ENCODE results near the gene PACRGL.
"Not testable (repeated sequence)": the region's sequence is repeated elsewhere in the genome, so short reads cannot be mapped to it uniquely, and the experiment has no call there.

Gene PACRGL

DNA sequence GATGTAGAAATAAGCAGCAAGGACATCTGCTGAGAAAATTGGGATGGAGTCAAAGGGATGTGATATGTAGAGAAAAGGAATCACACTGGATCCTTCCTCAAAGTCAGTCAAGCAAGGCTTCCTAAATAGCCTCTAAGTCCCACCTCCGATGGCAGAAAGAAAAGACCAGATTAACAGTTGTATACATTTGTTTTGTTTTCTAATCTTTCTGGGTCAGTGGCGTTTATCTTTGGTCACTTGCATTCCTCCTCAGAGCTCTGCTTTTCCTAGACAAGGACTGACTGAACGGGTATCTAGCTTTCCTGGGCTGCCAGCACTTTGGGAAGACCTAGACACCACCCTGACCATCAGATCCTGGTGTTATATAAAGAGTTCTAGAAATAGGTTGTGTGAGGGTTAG is 23.2 kb downstream of the PACRGL start:
- DNase-seq (ENCODE audit: low read depth in 2 of 2), result no peak

DNA sequence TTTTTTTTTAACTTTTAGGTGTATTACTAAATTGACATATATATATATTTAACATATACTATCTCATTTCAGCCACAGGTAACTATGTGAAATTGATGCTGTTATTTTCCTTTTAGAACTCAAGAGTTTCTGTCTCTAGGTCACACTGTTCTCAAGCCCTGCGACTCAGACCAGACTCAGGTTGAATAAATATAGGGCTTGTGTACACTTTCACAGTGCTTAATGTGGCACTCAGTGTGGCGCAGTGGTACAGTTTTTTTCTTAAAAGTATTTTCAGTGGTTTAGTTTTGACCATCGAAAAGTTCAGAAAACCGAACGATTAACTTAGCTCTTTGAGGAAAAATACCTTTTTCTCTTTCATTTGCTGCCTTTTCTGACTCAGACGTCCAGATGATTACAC is 24.7 kb downstream of the PACRGL start:
- no peak for DNase-seq (ENCODE audit: low read depth in 2 of 2)

DNA sequence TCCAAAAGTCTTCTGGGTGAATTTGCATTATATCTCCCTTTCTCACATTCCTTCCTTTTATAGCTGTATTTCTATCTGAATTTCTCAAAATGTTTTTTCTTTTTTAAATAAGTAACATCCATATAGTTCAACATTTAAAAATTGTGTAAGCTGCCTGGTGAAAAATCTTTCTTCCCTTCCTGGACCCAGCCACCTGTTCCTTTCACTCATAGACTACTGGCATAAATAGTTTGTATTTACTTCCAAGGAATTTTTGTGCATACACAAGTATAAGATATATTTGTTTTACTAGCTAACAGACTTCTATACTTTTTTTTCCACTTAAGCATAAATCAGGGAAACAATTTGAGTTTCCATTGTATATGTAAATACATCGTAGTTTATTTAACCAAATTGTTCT is 35.7 kb downstream of the PACRGL start:
- no peak for DNase-seq (ENCODE audit: low read depth in 2 of 2)

DNA sequence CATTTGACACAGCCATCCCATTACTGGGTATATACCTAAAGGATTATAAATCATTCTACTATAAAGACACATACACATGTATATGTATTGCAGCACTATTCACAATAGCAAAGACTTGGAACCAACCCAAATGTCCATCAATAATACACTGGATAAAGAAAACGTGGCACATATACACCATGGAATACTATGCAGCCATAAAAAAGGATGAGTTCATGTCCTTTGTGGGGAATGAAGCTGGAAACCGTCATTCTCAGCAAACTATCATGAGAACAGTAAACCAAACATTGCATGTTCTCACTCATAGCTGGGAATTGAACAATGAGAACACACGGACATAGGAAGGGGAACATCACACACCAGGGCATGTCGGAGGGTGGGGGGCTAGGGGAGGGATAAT is 45.7 kb downstream of the PACRGL start:
- not testable (repeated sequence) for DNase-seq (ENCODE audit: low read depth in 2 of 2)

DNA sequence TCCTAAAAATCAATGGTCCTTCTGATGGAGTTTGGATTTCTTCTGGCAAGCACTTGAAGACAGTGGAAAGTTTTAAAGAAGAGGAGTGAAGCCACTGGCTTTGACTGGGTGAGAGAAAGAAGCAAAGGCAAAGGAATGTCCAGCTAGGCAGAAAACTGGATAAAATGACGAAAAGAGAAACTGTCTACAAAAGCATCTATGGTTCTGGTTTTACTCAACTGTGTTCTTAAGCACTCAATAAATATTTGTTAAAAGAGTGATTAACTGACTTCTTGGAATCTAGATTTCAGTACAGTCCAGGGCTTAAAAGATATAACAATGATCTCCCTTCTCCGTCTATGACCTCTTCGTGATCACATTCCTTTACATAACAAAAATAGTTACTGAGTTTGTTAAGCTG is 52.4 kb downstream of the PACRGL start:
- no peak for DNase-seq (ENCODE audit: low read depth in 2 of 2)

DNA sequence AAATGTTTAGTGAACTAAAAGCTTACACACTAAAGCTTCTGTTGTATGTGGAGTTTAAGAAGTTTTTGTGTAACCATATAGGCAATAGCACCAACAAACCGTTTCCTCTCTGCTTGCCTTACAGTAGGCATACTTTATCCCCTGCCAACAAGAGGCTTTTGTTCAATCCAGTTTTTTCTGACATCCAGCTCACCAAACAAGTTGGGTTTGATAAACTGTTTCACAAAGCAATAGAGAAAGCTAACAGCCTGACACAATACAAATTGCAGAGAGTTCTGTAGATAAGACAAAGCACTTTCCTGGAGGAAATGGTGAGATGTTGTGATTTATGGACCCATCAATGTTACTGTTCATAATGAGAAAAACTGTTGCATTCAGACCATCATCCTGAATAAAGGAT is 53.8 kb downstream of the PACRGL start:
- DNase-seq (ENCODE audit: low read depth in 2 of 2), result no peak

DNA sequence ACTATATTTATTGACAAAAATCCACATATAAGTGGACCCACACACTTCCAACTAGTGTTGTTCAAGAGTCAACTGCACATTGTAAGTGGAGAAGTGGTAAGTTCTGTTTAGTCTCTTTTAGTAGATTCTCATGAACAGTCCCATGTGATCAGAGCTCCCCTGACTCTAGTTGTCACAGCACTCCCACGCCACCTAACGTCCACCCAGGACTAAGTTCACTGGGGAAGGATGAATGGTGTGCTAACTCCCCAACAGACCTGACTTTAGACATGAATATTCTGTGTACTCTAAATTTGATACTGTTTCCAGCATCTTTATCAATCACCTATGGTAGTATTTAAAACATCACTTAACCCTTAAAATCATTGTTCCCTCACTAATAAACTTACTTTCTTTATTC is 59.8 kb downstream of the PACRGL start:
- no peak for DNase-seq (ENCODE audit: low read depth in 2 of 2)

DNA sequence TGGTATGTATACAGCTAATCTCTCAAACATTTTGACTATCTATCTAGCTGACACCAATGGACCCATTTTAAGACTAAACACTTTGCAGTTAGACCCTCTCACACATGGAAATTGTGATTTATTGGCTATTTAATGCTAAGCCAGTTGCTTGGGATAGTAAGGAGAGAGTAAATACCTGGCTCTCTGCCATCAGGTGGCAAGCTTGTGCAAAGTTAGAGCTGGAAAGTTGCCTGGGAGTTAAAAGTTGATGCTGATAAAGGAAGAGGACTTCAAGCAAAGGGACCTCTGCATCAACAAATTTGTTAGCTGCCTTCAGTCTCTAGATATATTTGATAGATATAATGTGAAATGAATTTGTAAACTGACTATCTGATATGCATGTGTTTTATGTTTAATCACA is 61.1 kb downstream of the PACRGL start:
- DNase-seq (ENCODE audit: low read depth in 2 of 2), result no peak

DNA sequence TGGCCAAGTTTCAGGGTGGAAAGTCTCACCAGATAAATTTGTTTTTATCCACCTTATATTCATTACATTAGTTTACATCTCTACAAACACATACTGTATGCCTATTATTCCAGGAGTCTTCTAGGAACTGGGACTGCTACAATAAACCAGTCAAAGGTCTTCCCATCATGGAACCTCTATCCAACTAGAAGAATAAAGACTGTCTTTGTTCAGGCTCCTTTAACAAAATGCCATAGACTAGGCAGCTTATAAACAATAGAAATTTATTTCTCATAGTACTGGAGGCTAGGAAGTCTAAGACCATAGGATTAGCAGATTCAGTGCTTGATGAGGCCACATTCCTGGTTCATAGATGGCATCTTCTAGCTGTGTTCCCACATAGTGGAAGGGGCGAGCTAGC is 61.6 kb downstream of the PACRGL start:
- DNase-seq (ENCODE audit: low read depth in 2 of 2), result no peak

DNA sequence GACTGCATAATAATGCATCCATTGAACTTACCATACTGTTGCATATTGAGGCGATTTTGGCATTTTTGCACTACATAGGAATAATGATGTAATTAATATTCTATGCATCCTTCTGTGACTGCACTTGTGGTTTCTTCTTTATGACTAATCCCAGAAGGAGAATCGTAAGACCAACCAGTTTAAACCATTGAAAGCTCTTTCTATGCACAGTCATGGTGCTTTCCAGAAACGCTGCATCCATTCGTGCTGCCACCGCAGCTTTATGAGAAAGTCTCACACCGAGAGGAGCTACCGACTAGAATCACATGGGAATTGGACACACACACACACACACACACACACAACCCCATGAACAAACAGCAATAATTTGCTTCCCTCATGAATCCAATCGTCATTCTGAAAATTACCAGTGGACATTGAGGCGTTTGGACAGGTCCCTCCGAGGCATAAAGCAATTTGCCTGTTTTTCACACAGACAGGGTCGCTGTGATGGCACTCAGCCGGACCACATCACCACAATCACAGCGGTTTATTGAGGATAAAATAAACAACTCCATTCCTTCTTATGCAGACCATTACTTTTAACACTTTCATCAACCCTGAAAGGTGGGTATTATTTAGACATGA is 64.2 kb downstream of the PACRGL start:
- DNase-seq (ENCODE audit: low read depth in 2 of 2), result no peak

DNA sequence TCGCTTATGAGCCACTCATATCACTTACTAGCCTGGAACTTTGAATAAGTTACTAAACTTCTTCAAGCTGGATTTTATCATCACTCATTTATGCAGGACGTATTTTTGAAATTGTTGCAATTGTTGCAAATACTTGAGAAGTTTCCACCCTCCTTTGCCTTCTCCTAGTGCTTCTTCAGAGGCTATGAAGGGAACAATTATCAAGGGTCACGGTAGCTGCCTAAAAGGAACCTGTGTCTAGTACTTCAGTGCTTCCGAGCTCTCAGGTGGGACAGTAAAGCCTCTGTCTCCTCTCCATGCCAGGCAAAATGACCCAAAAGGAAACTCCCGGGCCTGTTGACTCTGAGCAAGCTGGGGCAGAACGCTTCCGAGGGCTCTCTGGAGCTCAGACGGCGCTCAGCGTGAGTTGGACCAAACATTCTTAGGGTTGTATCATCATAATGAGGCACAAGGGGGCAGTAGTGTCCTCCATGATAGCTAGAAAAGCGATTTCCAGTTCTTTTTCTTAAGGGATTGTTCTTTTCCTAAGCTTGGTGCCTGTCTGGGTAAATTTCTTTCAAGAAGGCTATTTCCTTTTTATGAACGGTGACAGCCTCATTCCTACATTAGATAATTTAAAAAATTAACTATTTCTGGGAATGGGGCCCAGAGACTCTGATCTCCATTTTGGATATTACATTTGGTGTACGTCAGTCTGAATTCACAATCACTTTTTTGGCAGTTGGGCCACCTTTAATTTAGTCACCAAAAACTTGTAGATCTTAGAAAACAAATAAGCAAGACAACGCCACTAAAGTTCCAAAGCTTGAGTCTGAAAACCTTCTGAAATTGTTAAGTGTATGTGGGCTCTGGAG is 73.1 kb downstream of the PACRGL start:
- no peak for DNase-seq (ENCODE audit: low read depth in 2 of 2)

DNA sequence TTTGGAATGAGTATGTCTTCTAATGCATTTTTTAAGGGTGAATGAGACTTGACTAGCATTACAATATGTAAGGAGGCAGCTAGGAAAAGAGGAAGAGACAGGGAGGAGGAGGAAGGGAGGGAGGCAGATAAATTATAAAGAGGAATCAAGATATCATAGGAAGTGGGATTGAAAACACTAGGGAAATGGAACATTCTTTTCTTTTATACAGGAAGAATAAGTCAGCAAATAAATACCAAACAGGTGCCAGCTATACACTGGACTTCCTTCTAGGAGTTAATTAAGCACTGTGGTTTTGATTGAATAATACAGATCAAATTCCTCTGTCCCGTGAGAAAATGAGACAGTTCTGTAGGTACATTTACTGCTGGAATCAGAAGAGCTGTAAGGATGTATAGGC is 78.6 kb downstream of the PACRGL start:
- DNase-seq (ENCODE audit: low read depth in 2 of 2), result no peak

DNA sequence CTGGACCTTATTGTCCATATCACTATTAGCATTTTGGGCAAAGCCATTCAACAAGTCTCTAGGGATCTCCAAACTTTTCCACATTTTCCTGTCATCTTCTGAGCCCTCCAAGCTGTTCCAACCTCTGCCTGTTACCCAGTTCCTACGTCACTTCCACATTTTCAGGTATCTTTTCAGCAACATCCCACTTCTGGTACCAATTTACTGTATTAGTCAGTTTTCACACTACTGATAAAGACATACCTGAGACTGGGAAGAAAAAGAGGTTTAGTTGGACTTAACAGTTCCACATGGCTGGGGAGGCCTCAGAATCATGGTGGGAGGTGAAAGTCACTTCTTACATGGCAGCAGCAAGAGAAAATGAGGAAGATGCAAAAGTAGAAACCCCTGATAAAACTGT is 82.9 kb downstream of the PACRGL start:
- DNase-seq (ENCODE audit: low read depth in 2 of 2), result not testable (repeated sequence)

DNA sequence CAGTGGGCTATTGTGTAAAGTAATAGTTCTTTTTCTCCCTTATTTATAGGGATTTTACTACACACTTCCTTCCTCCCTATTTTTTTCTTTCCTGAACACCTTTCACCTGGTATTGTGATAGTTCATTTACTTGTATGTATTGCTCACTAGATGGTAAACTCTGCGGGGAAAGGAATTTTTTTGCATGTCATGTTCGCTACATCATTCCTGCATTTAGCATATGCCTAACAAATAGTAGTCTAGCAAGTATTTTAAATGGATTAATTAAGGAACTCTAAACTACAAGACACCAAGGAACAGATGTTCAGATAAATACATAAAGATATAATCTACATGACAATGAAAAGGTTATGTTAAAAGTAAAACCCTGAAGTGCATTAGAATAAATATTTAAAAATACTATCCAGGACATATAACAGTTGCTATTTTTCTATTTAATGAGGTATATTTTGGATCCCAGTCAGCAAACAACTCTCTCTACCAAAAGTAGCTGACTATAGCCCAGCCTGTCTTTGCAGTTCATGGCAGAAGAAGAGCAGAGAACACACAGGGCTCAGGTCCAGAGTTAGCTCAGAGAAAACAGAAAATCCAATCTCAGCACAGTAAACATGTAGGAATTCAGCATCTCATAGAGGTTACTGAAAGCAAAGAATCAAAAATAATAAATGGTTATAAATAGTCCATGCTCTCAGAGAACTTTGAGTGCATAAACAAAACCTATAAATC is 87.8 kb downstream of the PACRGL start:
- no peak for DNase-seq (ENCODE audit: low read depth in 2 of 2)

Measured in stimulated activated CD4-positive, alpha-beta T cell treated with anti-CD3 and anti-CD28 coated beads, Interleukin-1b, Interleukin-23, amount 100 ng/mL, for 1 hour (primary cell).